Coronary artery (tissue), 2 donors: ENCODE results near the gene FEV.

ENCODE experiments used
- DNase-seq: peaks from one replicate; pipeline ENCODE4 v3.0.0-alpha.2; 2017; ENCODE audit warnings: low spot score
- H3K27ac ChIP-seq, 2 donors: fragments of 200-600 bp; sonication (generic); one replicate each; pipeline ENCODE4 v1.5.1; 2016 to 2019
- H3K4me3 ChIP-seq: fragments of 200-600 bp; sonication (generic); 2 replicates; pipeline ENCODE4 v1.5.1; 2016; ENCODE audit warnings: mild to moderate bottlenecking, moderate library complexity
- CTCF ChIP-seq: fragments of 200-600 bp; sonication (generic); IDR thresholded peaks from one replicate; pipeline ENCODE4 v1.5.1; 2019; ENCODE audit warnings: antibody characterized with exemption

FEV gene

GRCh38 chr2:218986148-218986761, 1.3 kb upstream of the FEV start:
- H3K27ac ChIP-seq, result no peak overlapping the region
- no peak overlapping the region for H3K4me3 ChIP-seq
- no peak for TF ChIP-seq CTCF
- no peak for DNase-seq

GRCh38 chr2:218985325-218986091, 524 bp upstream of the FEV start:
- H3K27ac ChIP-seq, result no peak overlapping the region
- no peak for TF ChIP-seq CTCF
- peak overlapping the region; percentile 46 for H3K4me3 ChIP-seq
- no peak for DNase-seq

GRCh38 chr2:218984239-218985020, 554 bp downstream of the FEV start:
- peak overlapping the region; percentile 46 for H3K4me3 ChIP-seq
- H3K27ac ChIP-seq, result no peak overlapping the region
- no peak for TF ChIP-seq CTCF
- no peak for DNase-seq

- no peak for TF ChIP-seq CTCF
- DNase-seq, result no peak
- H3K27ac ChIP-seq, result no peak overlapping the region
- H3K4me3 ChIP-seq, result peak overlapping the region; percentile 46
Measured at GRCh38 chr2:218983934-218984238, 1.1 kb downstream of the FEV start.

- TF ChIP-seq CTCF, result no peak
- DNase-seq, result no peak
- Histone ChIP-seq H3K27ac (no peak overlapping the region), H3K4me3 (no peak overlapping the region)
Measured at GRCh38 chr2:218983263-218983933, 1.6 kb downstream of the FEV start.

- H3K4me3 ChIP-seq, result peak overlapping the region; percentile 67
- H3K27ac ChIP-seq, result no peak overlapping the region
- DNase-seq, result no peak
- no peak for TF ChIP-seq CTCF
Measured at GRCh38 chr2:218982586-218983262, 2.3 kb downstream of the FEV start.
